Fibroblast of lung (primary cell): Measurements from ENCODE around the gene ABCC9.

Experiments used
- CTCF ChIP-seq, 2 donors: IDR thresholded peaks in 1 of 2; conservative IDR thresholded peaks in 1 of 2; 1 replicate in 1 of 2; 2 replicates in 1 of 2; pipeline ENCODE4 v1.5.1; 2011 to 2012; ENCODE audit warnings: low read length in 2 of 2, control low read depth in 1 of 2, inconsistent platforms in 1 of 2, low read depth in 1 of 2, mild to moderate bottlenecking in 1 of 2
- EZH2 ChIP-seq: IDR thresholded peaks from 2 replicates; pipeline ENCODE4 v1.5.1; 2012; ENCODE audit warnings: low read length, control low read depth, mild to moderate bottlenecking; ENCODE audit errors: missing control alignments

- no peak for TF ChIP-seq CTCF (conservative IDR thresholded peaks at IDR 0.05 in 1 of 2, IDR thresholded peaks at IDR 0.05 in 1 of 2; ENCODE audit: low read depth in 1 of 2, low read length in 2 of 2)
- no peak for TF ChIP-seq EZH2
These were observed 34.1 kb upstream of the ABCC9 start for GRCh38 chr12:21975293-21975692.
